COLO829 (cell line): ENCODE results near the gene EVC.
"Not testable (repeated sequence)": the region's sequence is repeated elsewhere in the genome, so short reads cannot be mapped to it uniquely, and the experiment has no call there.

Source experiments
- DNase-seq: peaks from one replicate; pipeline ENCODE4 v3.0.0; 2012; ENCODE audit warnings: low spot score

Gene EVC

DNA sequence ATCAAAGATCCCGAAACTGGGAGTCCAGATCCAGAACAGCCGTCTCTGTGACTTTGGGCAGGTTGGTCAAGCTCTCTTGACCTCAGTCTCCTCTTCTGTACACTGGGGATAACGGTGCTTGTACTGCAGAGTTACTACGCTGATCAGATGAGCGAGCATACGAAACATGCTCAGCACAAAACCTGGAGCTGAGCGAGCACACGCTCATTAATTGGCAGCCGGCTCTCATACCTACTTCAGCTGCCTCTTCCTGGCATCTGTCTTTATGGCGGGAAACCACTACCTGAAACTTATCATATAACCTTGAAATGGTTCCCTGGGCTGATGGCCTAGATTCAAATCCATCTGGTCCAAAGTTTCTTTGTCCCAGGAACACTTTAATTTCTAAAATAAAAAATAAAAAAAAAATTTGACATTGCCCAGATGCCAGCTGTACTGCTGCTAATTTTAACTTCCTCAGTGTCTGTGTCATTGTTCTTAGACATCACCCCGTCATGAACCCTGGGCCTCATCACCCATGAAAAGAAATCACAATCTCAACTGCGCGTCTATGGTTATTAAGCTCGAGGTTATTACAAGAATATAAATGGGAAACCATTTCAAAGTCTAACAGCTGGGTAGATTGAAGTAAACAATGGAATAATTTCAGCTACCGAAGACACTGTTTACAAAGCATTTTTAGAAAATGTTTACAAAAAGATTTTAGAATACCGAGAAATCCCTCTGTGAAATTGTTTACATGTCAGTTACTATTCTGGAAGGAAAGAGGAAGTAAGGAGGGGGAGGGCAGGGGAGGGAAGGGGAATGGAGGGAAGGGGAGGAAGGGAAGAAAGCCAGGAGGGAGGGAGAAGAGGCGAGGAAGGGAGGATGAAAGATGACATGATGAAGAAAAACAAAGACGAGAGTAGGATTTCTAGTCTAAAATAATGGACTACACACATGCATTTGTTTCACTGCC lies 132.9 kb downstream of the EVC start:
- DNase-seq: no peak

DNA sequence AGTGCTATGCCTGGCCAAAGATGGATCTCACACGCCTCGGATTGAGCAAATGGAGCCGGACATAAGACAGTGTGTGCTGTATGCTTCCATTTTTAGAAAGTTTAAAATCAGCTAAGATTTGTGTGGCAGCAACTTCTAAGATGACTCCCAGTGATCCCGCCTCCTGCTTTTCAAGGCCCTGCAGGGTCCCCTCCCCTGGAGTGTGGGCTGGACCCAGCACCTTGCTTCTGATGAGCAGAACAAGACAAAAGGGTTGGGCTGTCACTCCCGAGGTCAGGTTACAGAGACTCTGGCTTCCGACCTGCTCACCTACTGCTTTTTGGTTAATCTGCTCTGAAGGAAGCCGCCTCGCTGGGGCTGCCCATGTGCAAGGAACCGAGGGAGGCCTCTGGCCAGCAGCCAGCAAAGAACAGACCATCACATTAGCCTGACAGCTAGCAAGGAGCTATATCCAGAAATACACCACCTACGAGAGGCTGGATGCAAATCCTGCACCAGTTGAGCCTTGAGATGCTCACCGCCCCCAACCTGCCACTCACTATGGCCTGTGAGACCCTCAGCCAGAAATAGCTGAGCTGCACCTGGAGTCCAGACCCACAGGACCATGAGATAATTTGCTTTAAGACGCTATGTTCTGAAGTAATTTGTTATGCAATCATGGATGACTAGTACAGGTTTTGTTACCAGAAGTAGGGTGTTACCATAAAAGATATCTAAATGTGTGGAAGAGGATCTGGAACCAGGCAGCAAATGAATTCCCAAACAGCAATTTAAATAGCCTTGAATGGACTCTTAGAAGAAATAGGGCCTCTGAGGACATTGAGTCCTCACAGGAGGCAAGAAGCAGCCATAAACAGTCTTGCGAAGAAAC lies 134.3 kb downstream of the EVC start:
- no peak for DNase-seq

DNA sequence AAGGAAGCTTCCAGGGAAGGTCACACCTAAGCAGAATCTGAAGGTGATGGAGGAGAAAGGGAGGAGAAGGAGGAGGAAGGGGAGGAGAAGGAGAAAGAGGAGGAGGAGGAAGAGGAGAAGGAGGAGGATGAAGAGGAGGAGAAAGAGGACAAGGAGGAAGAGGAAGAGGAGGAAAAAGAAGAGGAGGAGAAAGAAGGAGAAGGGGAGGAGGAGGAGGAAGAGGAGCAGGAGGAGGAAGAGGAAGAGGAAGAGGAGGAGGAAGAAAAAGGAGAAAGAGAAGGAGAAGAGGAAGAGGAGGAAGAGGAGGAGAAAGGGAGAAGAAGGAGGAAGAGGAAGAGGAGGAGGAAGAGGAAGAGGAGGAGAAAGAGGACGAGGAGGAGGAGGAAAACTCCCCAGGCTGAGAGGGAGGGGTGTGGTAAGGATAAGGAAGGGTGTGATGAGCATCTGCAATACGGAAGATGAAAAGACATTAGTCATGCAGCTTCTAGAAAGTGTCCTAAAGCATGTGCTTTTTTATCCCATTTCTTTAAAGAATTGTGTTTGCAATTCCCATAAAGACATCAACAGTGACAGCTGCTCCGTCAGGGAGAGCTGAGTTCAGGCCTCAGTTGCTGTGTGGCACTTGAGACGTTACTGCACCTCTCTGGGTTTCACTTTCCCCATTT lies 140.8 kb downstream of the EVC start:
- DNase-seq: no peak

DNA sequence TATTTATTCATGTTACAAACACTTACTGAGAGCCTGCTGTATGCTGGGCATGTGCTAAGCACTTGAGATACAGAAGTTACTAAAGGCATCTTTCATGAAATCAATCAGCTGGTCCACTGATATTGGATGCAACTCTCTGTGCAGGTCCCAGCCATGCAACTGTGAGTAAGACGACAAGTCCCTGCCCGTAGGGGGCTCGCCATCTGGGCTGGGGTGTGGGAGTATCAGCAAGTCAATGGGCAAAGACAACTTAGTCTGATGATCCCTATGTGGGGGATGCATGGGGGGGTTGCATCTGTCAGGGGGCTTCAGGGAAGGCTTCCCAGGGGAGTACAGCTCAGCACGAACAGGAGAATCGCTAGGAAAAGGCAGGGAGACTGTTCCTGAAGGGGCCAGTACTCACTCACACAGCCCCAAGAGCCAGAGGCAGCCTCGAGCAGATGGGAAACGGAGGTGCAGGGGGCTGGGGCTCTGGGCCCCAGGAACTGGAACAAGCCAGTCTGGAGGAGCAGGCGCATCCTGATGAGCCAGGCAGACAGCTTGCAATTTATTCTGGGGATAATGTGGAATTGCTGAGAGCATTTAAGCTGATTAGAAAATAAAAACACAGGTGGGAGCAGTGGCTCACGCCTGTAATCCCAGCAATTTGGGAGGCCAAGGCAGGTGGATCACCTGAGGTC lies 141.7 kb downstream of the EVC start:
- DNase-seq: no peak

DNA sequence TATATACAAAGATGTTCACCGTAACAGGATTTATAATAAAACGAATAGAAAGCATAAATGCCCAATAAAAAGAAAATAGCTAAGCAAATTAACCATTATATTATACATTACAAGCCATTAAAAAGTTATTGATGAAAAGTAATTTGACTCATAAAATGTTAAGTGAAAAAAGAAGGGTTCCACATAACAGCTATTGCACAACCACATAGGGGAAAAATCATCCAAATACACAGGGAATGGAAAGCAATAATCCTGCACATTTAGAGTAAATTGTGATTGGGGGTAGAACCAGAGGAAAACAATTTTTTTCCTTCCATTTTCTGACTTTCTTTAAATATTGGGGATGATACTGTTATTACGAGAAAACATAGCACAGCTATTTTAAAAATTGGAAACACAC lies 143.9 kb downstream of the EVC start:
- no peak for DNase-seq

DNA sequence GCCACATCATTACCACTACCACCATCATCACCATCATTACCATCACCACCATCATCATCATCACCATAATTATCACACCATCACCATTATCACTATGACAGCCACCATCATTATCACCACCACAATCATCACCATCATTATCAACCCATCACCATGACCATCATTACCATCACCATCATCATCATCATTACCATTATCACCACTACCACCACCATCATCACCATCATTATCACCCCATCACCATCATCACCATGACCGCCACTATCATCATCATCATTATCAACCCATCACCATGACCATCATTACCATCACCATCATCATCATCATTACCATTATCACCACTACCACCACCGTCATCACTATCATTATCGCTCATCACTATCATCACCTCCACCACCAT lies 145.4 kb downstream of the EVC start:
- not testable (repeated sequence) for DNase-seq

DNA sequence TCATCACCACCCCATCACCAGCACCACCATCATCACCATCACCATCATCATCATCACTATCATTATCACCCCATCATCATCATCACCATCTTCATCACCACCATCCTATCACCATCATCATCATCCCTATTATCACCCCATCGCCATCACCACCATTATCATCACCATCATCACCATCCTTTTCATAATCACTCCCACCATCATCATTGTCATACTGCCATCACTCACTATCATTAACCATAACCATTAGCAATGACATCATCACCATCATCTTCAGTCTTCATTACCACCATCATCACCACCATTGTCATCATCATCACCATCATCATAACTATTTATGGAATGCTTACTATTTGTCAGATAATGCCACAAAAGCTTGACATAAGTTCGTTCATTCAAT lies 146.2 kb downstream of the EVC start:
- no peak for DNase-seq

DNA sequence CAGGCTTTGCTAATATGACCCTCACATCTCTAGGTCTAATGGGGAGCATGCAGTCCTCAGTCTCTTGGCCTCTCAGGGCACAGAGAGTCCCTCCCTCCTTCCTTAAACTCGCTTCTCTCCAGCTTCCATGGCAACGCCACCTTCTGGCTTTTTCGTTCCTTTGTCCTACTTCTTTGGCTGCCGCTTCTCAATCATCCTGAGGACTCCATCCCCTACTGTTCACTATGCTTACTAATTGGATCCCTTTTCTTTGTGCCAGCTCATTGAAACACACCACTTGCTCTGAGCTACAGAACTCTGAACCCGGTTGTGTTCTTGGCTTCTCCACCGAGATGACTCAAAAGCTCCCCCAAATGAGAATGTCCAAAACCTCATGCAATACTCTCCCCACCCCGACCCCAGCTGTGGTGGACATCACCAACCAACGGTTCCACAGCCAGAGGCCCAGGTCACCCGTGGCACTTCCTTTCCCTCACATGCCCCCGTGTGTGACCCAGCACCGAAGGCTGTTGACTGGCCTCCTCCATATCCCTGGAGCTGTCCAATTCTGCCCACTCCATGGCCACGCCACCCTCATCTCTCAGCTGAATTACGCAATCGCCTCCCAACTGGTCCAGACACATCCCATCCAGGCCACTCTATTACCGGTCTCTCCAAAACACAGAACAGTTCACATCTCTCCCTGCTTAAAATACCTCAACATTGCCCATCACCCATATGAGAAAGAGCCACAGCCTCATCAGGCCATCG lies 147.2 kb downstream of the EVC start:
- no peak for DNase-seq

DNA sequence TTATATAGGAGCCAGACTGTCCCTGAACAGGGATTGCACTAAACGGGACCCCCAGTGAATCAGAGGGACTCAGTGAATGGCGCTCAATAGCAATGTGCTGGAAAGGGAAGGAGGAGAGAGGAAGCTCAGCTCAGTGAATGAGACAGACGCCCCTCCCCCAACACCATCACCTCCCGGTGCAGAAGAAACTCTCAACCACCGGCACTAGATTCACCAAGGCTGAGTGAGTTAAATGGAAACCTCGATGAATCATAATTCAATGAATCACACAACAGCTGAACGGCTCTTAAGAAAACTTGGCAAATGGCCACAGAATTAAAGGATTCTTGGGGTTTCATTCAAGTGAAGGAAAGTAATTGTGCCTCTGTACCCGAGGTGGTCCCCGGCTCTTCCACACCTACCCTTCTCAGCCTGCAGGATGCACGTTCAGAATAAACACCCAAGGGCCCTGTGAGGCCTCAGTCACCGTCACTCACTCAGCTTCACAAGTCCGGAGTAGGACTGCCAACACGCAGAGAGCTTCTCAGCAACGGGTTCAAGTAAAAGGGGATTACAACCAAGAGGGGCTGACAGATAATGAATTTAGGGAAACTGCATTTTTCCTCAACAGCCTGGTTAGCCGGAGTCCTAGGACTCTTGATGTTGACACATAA lies 152.6 kb downstream of the EVC start:
- peak; percentile 10 for DNase-seq
